Measurements from ENCODE around the gene COL6A1. TPM values are rescaled to one million over a fixed set of nuclear protein-coding genes. Genes with fewer than 3 reads are reported as not detected.
"Not testable (repeated sequence)": the region's sequence is repeated elsewhere in the genome, so short reads cannot be mapped to it uniquely, and the experiment has no call there.

COL6A1 gene
- total RNA-seq, 2 experiments from 2014 or later: 4.3 to 5.2 TPM

GRCh38 chr21:46037331-46038325 lies 56.1 kb downstream of the COL6A1 start:
- no peaks in the 10 kb centered on the region for H3K36me3 Mint-ChIP-seq
- no peak overlapping the region for H3K4me3 Mint-ChIP-seq
- DNase-seq: no peak
- no peak overlapping the region for H3K27ac Mint-ChIP-seq
- no peaks in the 10 kb centered on the region for H3K9me3 Mint-ChIP-seq
- peaks cover 3% of the 10 kb centered on the region for H3K27me3 Mint-ChIP-seq
- peaks cover 5% of the 10 kb centered on the region for H3K4me1 Mint-ChIP-seq

- Mint-ChIP-seq H3K27me3 (peaks cover 3% of the 10 kb centered on the region), H3K4me1 (peaks cover 5% of the 10 kb centered on the region), H3K9me3 (no peaks in the 10 kb centered on the region), H3K4me3 (no peak overlapping the region), H3K36me3 (no peaks in the 10 kb centered on the region), H3K27ac (no peak overlapping the region)
- DNase-seq: no peak
Observed at GRCh38 chr21:46038341-46038829, 56.8 kb downstream of the COL6A1 start.

- no peak for DNase-seq
- Mint-ChIP-seq H3K27ac (no peak overlapping the region), H3K36me3 (no peaks in the 10 kb centered on the region)
Observed at GRCh38 chr21:46038871-46039397, 57.4 kb downstream of the COL6A1 start.

GRCh38 chr21:46039891-46040660 lies 58.5 kb downstream of the COL6A1 start:
- Mint-ChIP-seq H3K4me3 (no peak overlapping the region), H3K27me3 (peaks cover 3% of the 10 kb centered on the region), H3K27ac (no peak overlapping the region), H3K9me3 (no peaks in the 10 kb centered on the region), H3K36me3 (no peaks in the 10 kb centered on the region), H3K4me1 (peaks cover 5% of the 10 kb centered on the region)
- no peak for DNase-seq

More at GRCh38 chr21:46038871-46039397, 57.4 kb downstream of the COL6A1 start:
- Mint-ChIP-seq H3K4me1 (peaks cover 5% of the 10 kb centered on the region), H3K4me3 (no peak overlapping the region), H3K9me3 (no peaks in the 10 kb centered on the region), H3K27me3 (peaks cover 3% of the 10 kb centered on the region)

- Mint-ChIP-seq H3K27me3 (peaks cover 3% of the 10 kb centered on the region), H3K36me3 (no peaks in the 10 kb centered on the region), H3K4me3 (no peak overlapping the region), H3K9me3 (no peaks in the 10 kb centered on the region), H3K4me1 (peaks cover 5% of the 10 kb centered on the region), H3K27ac (no peak overlapping the region)
- DNase-seq: no peak
Observed at GRCh38 chr21:46040707-46041106, 59.1 kb downstream of the COL6A1 start.

- H3K4me3 Mint-ChIP-seq: no peak overlapping the region
- no peaks in the 10 kb centered on the region for H3K36me3 Mint-ChIP-seq
- no peak for DNase-seq
- H3K27me3 Mint-ChIP-seq: peaks cover 3% of the 10 kb centered on the region
- no peak overlapping the region for H3K27ac Mint-ChIP-seq
- H3K4me1 Mint-ChIP-seq: peaks cover 5% of the 10 kb centered on the region
- H3K9me3 Mint-ChIP-seq: no peaks in the 10 kb centered on the region
Observed at GRCh38 chr21:46041183-46041582, 59.6 kb downstream of the COL6A1 start.

GRCh38 chr21:46045154-46045553 lies 63.6 kb downstream of the COL6A1 start:
- Mint-ChIP-seq H3K27ac (no peak overlapping the region), H3K4me3 (no peak overlapping the region), H3K36me3 (no peaks in the 10 kb centered on the region), H3K4me1 (peaks cover 5% of the 10 kb centered on the region), H3K27me3 (peaks cover 3% of the 10 kb centered on the region), H3K9me3 (no peaks in the 10 kb centered on the region)
- DNase-seq: no peak

GRCh38 chr21:46046471-46046870 lies 64.9 kb downstream of the COL6A1 start:
- no peaks in the 10 kb centered on the region for H3K9me3 Mint-ChIP-seq
- no peaks in the 10 kb centered on the region for H3K36me3 Mint-ChIP-seq
- H3K4me1 Mint-ChIP-seq: no peaks in the 10 kb centered on the region
- no peak overlapping the region for H3K4me3 Mint-ChIP-seq
- peaks cover 3% of the 10 kb centered on the region for H3K27me3 Mint-ChIP-seq
- DNase-seq: no peak
- no peak overlapping the region for H3K27ac Mint-ChIP-seq

GRCh38 chr21:46046906-46047305 lies 65.3 kb downstream of the COL6A1 start:
- not testable (repeated sequence) for DNase-seq, H3K4me3 Mint-ChIP-seq, H3K27ac Mint-ChIP-seq, H3K36me3 Mint-ChIP-seq, H3K9me3 Mint-ChIP-seq, H3K4me1 Mint-ChIP-seq, H3K27me3 Mint-ChIP-seq

GRCh38 chr21:46048926-46049889 lies 67.6 kb downstream of the COL6A1 start:
- H3K27ac Mint-ChIP-seq: no peak overlapping the region
- H3K9me3 Mint-ChIP-seq: no peaks in the 10 kb centered on the region
- H3K27me3 Mint-ChIP-seq: no peaks in the 10 kb centered on the region

GRCh38 chr21:46049890-46050667 lies 68.5 kb downstream of the COL6A1 start:
- Mint-ChIP-seq H3K36me3 (no peaks in the 10 kb centered on the region), H3K27me3 (no peaks in the 10 kb centered on the region)
- no peak for DNase-seq

More at GRCh38 chr21:46048926-46049889, 67.6 kb downstream of the COL6A1 start:
- no peaks in the 10 kb centered on the region for H3K36me3 Mint-ChIP-seq
- no peak for DNase-seq
- H3K4me1 Mint-ChIP-seq: peaks cover 9% of the 10 kb centered on the region
- H3K4me3 Mint-ChIP-seq: no peak overlapping the region

GRCh38 chr21:46050668-46051378 lies 69.3 kb downstream of the COL6A1 start:
- DNase-seq: no peak
- Mint-ChIP-seq H3K36me3 (no peaks in the 10 kb centered on the region), H3K4me1 (peaks cover 11% of the 10 kb centered on the region), H3K27me3 (no peaks in the 10 kb centered on the region), H3K9me3 (no peaks in the 10 kb centered on the region), H3K27ac (no peak overlapping the region), H3K4me3 (no peak overlapping the region)

More at GRCh38 chr21:46049890-46050667, 68.5 kb downstream of the COL6A1 start:
- Mint-ChIP-seq H3K4me3 (no peak overlapping the region), H3K9me3 (no peaks in the 10 kb centered on the region), H3K4me1 (peaks cover 11% of the 10 kb centered on the region), H3K27ac (no peak overlapping the region)

GRCh38 chr21:46051379-46051770 lies 69.8 kb downstream of the COL6A1 start:
- Mint-ChIP-seq H3K27me3 (no peaks in the 10 kb centered on the region), H3K36me3 (no peaks in the 10 kb centered on the region), H3K4me1 (peaks cover 16% of the 10 kb centered on the region), H3K4me3 (no peak overlapping the region), H3K27ac (no peak overlapping the region), H3K9me3 (no peaks in the 10 kb centered on the region)
- DNase-seq: no peak

Data from activated naive CD8-positive, alpha-beta T cell treated with anti-CD3 and anti-CD28 coated beads for 36 hours (primary cell).